Measurements from ENCODE around the gene HSBP1.

The HSBP1 gene

GRCh38 chr16:83807710-83808572 lies at the start of gene HSBP1:
HSBP1 (plus strand) TSS chr16:83807978; CDS start chr16:83808077, 99 bp downstream.
- H3K27me3 ChIP-seq (replicated peaks; ENCODE audit: control insufficient read depth, insufficient read depth, low read length) = no peaks in the 10 kb centered on the region
- peak within 1 kb of the TSS; percentile 87 for H3K4me3 ChIP-seq (ENCODE audit: low read length)
- peaks cover 11% of the 10 kb centered on the region for H3K36me3 ChIP-seq (ENCODE audit: control insufficient read depth, insufficient read depth, low read length, severe bottlenecking)
- peaks cover 18% of the 10 kb centered on the region for H3K4me1 ChIP-seq (ENCODE audit: control insufficient read depth, insufficient read depth, low read length)
- peak; percentile 98 for DNase-seq (ENCODE audit: low read depth)
- peak within 1 kb of the TSS; percentile 90 for H3K9ac ChIP-seq (ENCODE audit: low read length)
- no peaks in the 10 kb centered on the region for H3K9me3 ChIP-seq (ENCODE audit: control insufficient read depth, low read length)

- H3K9me3 ChIP-seq (ENCODE audit: control insufficient read depth, low read length) = peaks cover 3% of the 10 kb centered on the region
- no peak overlapping the region for H3K4me3 ChIP-seq (ENCODE audit: low read length)
These were observed 45.4 kb upstream of the HSBP1 start for GRCh38 chr16:83762141-83762991.

GRCh38 chr16:83762992-83763358 lies 44.8 kb upstream of the HSBP1 start:
- Histone ChIP-seq H3K9me3 (ENCODE audit: control insufficient read depth, low read length) (peaks cover 3% of the 10 kb centered on the region), H3K9ac (ENCODE audit: low read length) (no peak overlapping the region), H3K36me3 (ENCODE audit: control insufficient read depth, insufficient read depth, low read length, severe bottlenecking) (no peaks in the 10 kb centered on the region), H3K4me1 (ENCODE audit: control insufficient read depth, insufficient read depth, low read length) (no peaks in the 10 kb centered on the region), H3K4me3 (ENCODE audit: low read length) (no peak overlapping the region), H3K27me3 (replicated peaks; ENCODE audit: control insufficient read depth, insufficient read depth, low read length) (no peaks in the 10 kb centered on the region)
- DNase-seq (ENCODE audit: low read depth) = no peak

More at GRCh38 chr16:83762141-83762991, 45.4 kb upstream of the HSBP1 start:
- Histone ChIP-seq H3K27me3 (replicated peaks; ENCODE audit: control insufficient read depth, insufficient read depth, low read length) (no peaks in the 10 kb centered on the region), H3K36me3 (ENCODE audit: control insufficient read depth, insufficient read depth, low read length, severe bottlenecking) (no peaks in the 10 kb centered on the region), H3K9ac (ENCODE audit: low read length) (no peak overlapping the region), H3K4me1 (ENCODE audit: control insufficient read depth, insufficient read depth, low read length) (no peaks in the 10 kb centered on the region)
- no peak for DNase-seq (ENCODE audit: low read depth)

GRCh38 chr16:83768986-83769385 lies 38.8 kb upstream of the HSBP1 start:
- no peaks in the 10 kb centered on the region for H3K27me3 ChIP-seq (replicated peaks; ENCODE audit: control insufficient read depth, insufficient read depth, low read length)
- H3K36me3 ChIP-seq (ENCODE audit: control insufficient read depth, insufficient read depth, low read length, severe bottlenecking) = no peaks in the 10 kb centered on the region
- no peaks in the 10 kb centered on the region for H3K4me1 ChIP-seq (ENCODE audit: control insufficient read depth, insufficient read depth, low read length)
- H3K9ac ChIP-seq (ENCODE audit: low read length) = no peak overlapping the region
- DNase-seq (ENCODE audit: low read depth) = no peak
- H3K9me3 ChIP-seq (ENCODE audit: control insufficient read depth, low read length) = no peaks in the 10 kb centered on the region
- no peak overlapping the region for H3K4me3 ChIP-seq (ENCODE audit: low read length)

- Histone ChIP-seq H3K4me1 (ENCODE audit: control insufficient read depth, insufficient read depth, low read length) (no peaks in the 10 kb centered on the region), H3K4me3 (ENCODE audit: low read length) (no peak overlapping the region), H3K36me3 (ENCODE audit: control insufficient read depth, insufficient read depth, low read length, severe bottlenecking) (no peaks in the 10 kb centered on the region), H3K9me3 (ENCODE audit: control insufficient read depth, low read length) (no peaks in the 10 kb centered on the region), H3K9ac (ENCODE audit: low read length) (no peak overlapping the region), H3K27me3 (replicated peaks; ENCODE audit: control insufficient read depth, insufficient read depth, low read length) (no peaks in the 10 kb centered on the region)
- no peak for DNase-seq (ENCODE audit: low read depth)
These were observed 38.3 kb upstream of the HSBP1 start for GRCh38 chr16:83769397-83770008.

- no peak for DNase-seq (ENCODE audit: low read depth)
- no peaks in the 10 kb centered on the region for H3K36me3 ChIP-seq (ENCODE audit: control insufficient read depth, insufficient read depth, low read length, severe bottlenecking)
- no peak overlapping the region for H3K4me3 ChIP-seq (ENCODE audit: low read length)
- H3K4me1 ChIP-seq (ENCODE audit: control insufficient read depth, insufficient read depth, low read length) = no peaks in the 10 kb centered on the region
- no peaks in the 10 kb centered on the region for H3K9me3 ChIP-seq (ENCODE audit: control insufficient read depth, low read length)
- no peak overlapping the region for H3K9ac ChIP-seq (ENCODE audit: low read length)
- H3K27me3 ChIP-seq (replicated peaks; ENCODE audit: control insufficient read depth, insufficient read depth, low read length) = no peaks in the 10 kb centered on the region
These were observed 36.4 kb upstream of the HSBP1 start for GRCh38 chr16:83771306-83771942.

- H3K9ac ChIP-seq (ENCODE audit: low read length) = no peak overlapping the region
- no peak for DNase-seq (ENCODE audit: low read depth)
These were observed 35.0 kb upstream of the HSBP1 start for GRCh38 chr16:83772806-83773205.

GRCh38 chr16:83774066-83774465 lies 33.7 kb upstream of the HSBP1 start:
- H3K9me3 ChIP-seq (ENCODE audit: control insufficient read depth, low read length) = no peaks in the 10 kb centered on the region
- no peaks in the 10 kb centered on the region for H3K36me3 ChIP-seq (ENCODE audit: control insufficient read depth, insufficient read depth, low read length, severe bottlenecking)
- H3K4me1 ChIP-seq (ENCODE audit: control insufficient read depth, insufficient read depth, low read length) = no peaks in the 10 kb centered on the region
- no peaks in the 10 kb centered on the region for H3K27me3 ChIP-seq (replicated peaks; ENCODE audit: control insufficient read depth, insufficient read depth, low read length)
- no peak overlapping the region for H3K4me3 ChIP-seq (ENCODE audit: low read length)
- no peak for DNase-seq (ENCODE audit: low read depth)
- H3K9ac ChIP-seq (ENCODE audit: low read length) = no peak overlapping the region

More at GRCh38 chr16:83772806-83773205, 35.0 kb upstream of the HSBP1 start:
- Histone ChIP-seq H3K36me3 (ENCODE audit: control insufficient read depth, insufficient read depth, low read length, severe bottlenecking) (no peaks in the 10 kb centered on the region), H3K27me3 (replicated peaks; ENCODE audit: control insufficient read depth, insufficient read depth, low read length) (no peaks in the 10 kb centered on the region), H3K4me1 (ENCODE audit: control insufficient read depth, insufficient read depth, low read length) (no peaks in the 10 kb centered on the region), H3K9me3 (ENCODE audit: control insufficient read depth, low read length) (no peaks in the 10 kb centered on the region), H3K4me3 (ENCODE audit: low read length) (no peak overlapping the region)

GRCh38 chr16:83776944-83777343 lies 30.8 kb upstream of the HSBP1 start:
- no peak for DNase-seq (ENCODE audit: low read depth)
- Histone ChIP-seq H3K36me3 (ENCODE audit: control insufficient read depth, insufficient read depth, low read length, severe bottlenecking) (no peaks in the 10 kb centered on the region), H3K4me1 (ENCODE audit: control insufficient read depth, insufficient read depth, low read length) (no peaks in the 10 kb centered on the region), H3K9me3 (ENCODE audit: control insufficient read depth, low read length) (no peaks in the 10 kb centered on the region), H3K4me3 (ENCODE audit: low read length) (no peak overlapping the region), H3K9ac (ENCODE audit: low read length) (no peak overlapping the region), H3K27me3 (replicated peaks; ENCODE audit: control insufficient read depth, insufficient read depth, low read length) (no peaks in the 10 kb centered on the region)

- H3K4me3 ChIP-seq (ENCODE audit: low read length) = no peak overlapping the region
These were observed 27.9 kb upstream of the HSBP1 start for GRCh38 chr16:83779886-83780285.

More at GRCh38 chr16:83779886-83780285, 27.9 kb upstream of the HSBP1 start:
- Histone ChIP-seq H3K36me3 (ENCODE audit: control insufficient read depth, insufficient read depth, low read length, severe bottlenecking) (no peaks in the 10 kb centered on the region), H3K4me1 (ENCODE audit: control insufficient read depth, insufficient read depth, low read length) (no peaks in the 10 kb centered on the region), H3K9me3 (ENCODE audit: control insufficient read depth, low read length) (no peaks in the 10 kb centered on the region), H3K9ac (ENCODE audit: low read length) (no peak overlapping the region), H3K27me3 (replicated peaks; ENCODE audit: control insufficient read depth, insufficient read depth, low read length) (no peaks in the 10 kb centered on the region)
- DNase-seq (ENCODE audit: low read depth) = peak; percentile 74

Data from adipocyte (in vitro differentiated cells).